HFFc6 (cell line): Measurements from ENCODE around the gene POC1A. TPM values are rescaled to one million over a fixed set of nuclear protein-coding genes. Genes with fewer than 3 reads are reported as not detected.

ENCODE experiments used
- DNase-seq: peaks from one replicate; pipeline ENCODE4 v3.0.0-alpha.2; 2018
- H3K27ac Mint-ChIP-seq: 2 replicates; pipeline ENCODE4 v1.8.0; 2020; ENCODE audit warnings: mild to moderate bottlenecking, mixed read lengths
- H3K27me3 Mint-ChIP-seq: 2 replicates; pipeline ENCODE4 v1.8.0; 2021; ENCODE audit warnings: mild to moderate bottlenecking, moderate library complexity, mixed read lengths; ENCODE audit not compliant: insufficient read depth
- H3K36me3 Mint-ChIP-seq: 2 replicates; pipeline ENCODE4 v1.8.0; 2021; ENCODE audit warnings: low read depth, mixed read lengths
- H3K4me1 Mint-ChIP-seq: 2 replicates; pipeline ENCODE4 v1.8.0; 2020; ENCODE audit warnings: low read depth, mixed read lengths
- H3K4me3 Mint-ChIP-seq: 2 replicates; pipeline ENCODE4 v1.8.0; 2020; ENCODE audit warnings: mild to moderate bottlenecking, moderate library complexity, mixed read lengths
- H3K9me3 Mint-ChIP-seq: 2 replicates; pipeline ENCODE4 v1.8.0; 2020; ENCODE audit warnings: mild to moderate bottlenecking, mixed read lengths
- total RNA-seq, 6 experiments: library from RNA; stranded (reverse); fragmentation: NEBNext Ultra II Directional; extraction: Animal tissue kit (Norgen Biotek cat#: 25700); gene quantifications; 2 replicates in 1 of 6; 3 replicates in 5 of 6; pipeline ENCODE4 v1.2.3, GENCODE V29; 2021
- TF ChIP-seq, protein P1 (sequence below): fragments of 200-600 bp; sonication (generic); IDR thresholded peaks from 2 replicates; pipeline ENCODE4 v1.5.0; 2021; ENCODE audit warnings: antibody characterized with exemption, mild to moderate bottlenecking

The POC1A gene
- total RNA-seq, 6 experiments from 2014 or later = 11.0 to 21.3 (median 20.5) TPM

GRCh38 chr3:52028572-52028971, 125.7 kb downstream of the POC1A start:
- H3K27ac Mint-ChIP-seq = no peak overlapping the region
- no peak overlapping the region for H3K4me3 Mint-ChIP-seq
- no peaks in the 10 kb centered on the region for H3K36me3 Mint-ChIP-seq
- DNase-seq = no peak
- H3K27me3 Mint-ChIP-seq = no peaks in the 10 kb centered on the region; the same call in 1 of the 2 replicates
- TF ChIP-seq, protein P1, sequence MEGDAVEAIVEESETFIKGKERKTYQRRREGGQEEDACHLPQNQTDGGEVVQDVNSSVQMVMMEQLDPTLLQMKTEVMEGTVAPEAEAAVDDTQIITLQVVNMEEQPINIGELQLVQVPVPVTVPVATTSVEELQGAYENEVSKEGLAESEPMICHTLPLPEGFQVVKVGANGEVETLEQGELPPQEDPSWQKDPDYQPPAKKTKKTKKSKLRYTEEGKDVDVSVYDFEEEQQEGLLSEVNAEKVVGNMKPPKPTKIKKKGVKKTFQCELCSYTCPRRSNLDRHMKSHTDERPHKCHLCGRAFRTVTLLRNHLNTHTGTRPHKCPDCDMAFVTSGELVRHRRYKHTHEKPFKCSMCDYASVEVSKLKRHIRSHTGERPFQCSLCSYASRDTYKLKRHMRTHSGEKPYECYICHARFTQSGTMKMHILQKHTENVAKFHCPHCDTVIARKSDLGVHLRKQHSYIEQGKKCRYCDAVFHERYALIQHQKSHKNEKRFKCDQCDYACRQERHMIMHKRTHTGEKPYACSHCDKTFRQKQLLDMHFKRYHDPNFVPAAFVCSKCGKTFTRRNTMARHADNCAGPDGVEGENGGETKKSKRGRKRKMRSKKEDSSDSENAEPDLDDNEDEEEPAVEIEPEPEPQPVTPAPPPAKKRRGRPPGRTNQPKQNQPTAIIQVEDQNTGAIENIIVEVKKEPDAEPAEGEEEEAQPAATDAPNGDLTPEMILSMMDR = no peak
- H3K4me1 Mint-ChIP-seq = peaks cover 6% of the 10 kb centered on the region; the same call in 1 of the 2 replicates
- peaks cover 20% of the 10 kb centered on the region for H3K9me3 Mint-ChIP-seq

DNA sequence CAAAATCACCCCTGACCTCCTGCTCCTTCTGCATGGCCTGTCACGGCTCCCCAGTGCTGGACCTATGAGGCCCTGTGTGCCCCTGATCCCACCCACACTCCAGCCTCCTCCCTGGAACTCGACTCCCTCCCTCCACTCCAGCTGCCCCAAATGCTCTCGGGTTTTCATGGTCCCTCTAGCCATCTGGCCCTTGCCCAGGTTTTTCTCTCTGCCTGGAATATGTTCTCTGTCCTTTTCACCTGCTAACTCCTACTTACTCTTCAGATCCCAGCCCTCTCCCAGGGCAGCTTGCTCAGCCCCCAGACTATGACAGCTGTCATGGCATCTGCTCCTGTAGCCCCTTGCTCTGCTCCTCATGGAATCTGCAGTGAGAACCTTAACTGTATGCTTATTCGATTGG, 128.2 kb downstream of the POC1A start:
- peaks cover 27% of the 10 kb centered on the region for H3K4me1 Mint-ChIP-seq
- DNase-seq = no peak
- H3K27me3 Mint-ChIP-seq = no peaks in the 10 kb centered on the region; the same call in 1 of the 2 replicates
- H3K27ac Mint-ChIP-seq = no peak overlapping the region
- peaks cover 9% of the 10 kb centered on the region; the same call in 1 of the 2 replicates for H3K9me3 Mint-ChIP-seq
- TF ChIP-seq, protein P1 = no peak
- H3K36me3 Mint-ChIP-seq = no peaks in the 10 kb centered on the region
- no peak overlapping the region for H3K4me3 Mint-ChIP-seq

DNA sequence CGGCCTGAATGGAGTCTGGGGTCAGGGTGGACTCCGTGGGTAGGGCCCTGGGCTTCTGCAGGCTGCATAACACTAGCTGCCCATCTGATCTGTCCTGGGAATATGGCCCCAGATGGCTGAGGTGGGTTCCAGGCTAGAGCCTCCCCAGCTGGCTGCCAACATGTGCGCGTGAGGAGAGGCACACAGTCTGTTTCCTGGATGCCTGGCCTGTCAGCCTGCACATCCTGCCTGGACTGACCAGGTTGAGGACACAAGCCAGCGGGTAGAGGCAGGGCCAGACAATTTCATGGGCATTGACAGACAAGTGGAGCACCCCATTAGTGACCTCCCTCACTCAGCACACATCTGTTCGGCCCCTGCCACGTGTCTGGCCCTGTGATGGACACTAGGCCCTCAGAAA, 128.8 kb downstream of the POC1A start:
- H3K4me1 Mint-ChIP-seq = peaks cover 27% of the 10 kb centered on the region
- H3K36me3 Mint-ChIP-seq = no peaks in the 10 kb centered on the region
- no peak overlapping the region for H3K27ac Mint-ChIP-seq
- H3K4me3 Mint-ChIP-seq = no peak overlapping the region
- no peak for DNase-seq
- H3K9me3 Mint-ChIP-seq = peaks cover 3% of the 10 kb centered on the region; the same call in 1 of the 2 replicates
- H3K27me3 Mint-ChIP-seq = no peaks in the 10 kb centered on the region; the same call in 1 of the 2 replicates
- TF ChIP-seq, protein P1 = no peak

Other genes with a start within 250 kb of the POC1A start
- gene RRP9, start 212.5 kb downstream of the POC1A start, total RNA-seq = 10 to 100 TPM; 30.0 to 36.6 (median 32.5) TPM
- 10 to 100 TPM; 13.7 to 20.1 (median 17.1) TPM for gene PARP3, start 212.1 kb downstream of the POC1A start, total RNA-seq
- gene GPR62, start 199.0 kb downstream of the POC1A start, total RNA-seq = under 1 TPM in 2 of 6 experiments, not detected in 4; 0.07 to 0.10 TPM
- gene PCBP4, start 187.0 kb downstream of the POC1A start, total RNA-seq = 100 to 1,000 TPM in 5 of 6 experiments, 10 to 100 TPM in 1; 98.6 to 128 (median 110) TPM
- 10 to 100 TPM; 29.6 to 39.3 (median 33.9) TPM for gene ABHD14B, start 180.4 kb downstream of the POC1A start, total RNA-seq
- 10 to 100 TPM; 10.5 to 13.2 (median 11.0) TPM for gene ABHD14A, start 179.4 kb downstream of the POC1A start, total RNA-seq
- 10 to 100 TPM; 40.0 to 49.2 (median 41.5) TPM for gene ACY1, start 170.9 kb downstream of the POC1A start, total RNA-seq
- gene RPL29, start 158.5 kb downstream of the POC1A start, total RNA-seq = 1,000 to 10,000 TPM; 1,011 to 1,270 (median 1,111) TPM
- gene DUSP7, start 97.9 kb downstream of the POC1A start, total RNA-seq = 10 to 100 TPM; 31.7 to 43.3 (median 37.4) TPM
- gene ALAS1, start 43.7 kb upstream of the POC1A start, total RNA-seq = 10 to 100 TPM; 31.5 to 39.1 (median 35.1) TPM
- gene TLR9, start 71.2 kb upstream of the POC1A start, total RNA-seq = not detected
- 10 to 100 TPM; 73.9 to 83.0 (median 80.7) TPM for gene TWF2, start 84.7 kb upstream of the POC1A start, total RNA-seq
- 10 to 100 TPM; 20.8 to 23.4 (median 20.9) TPM for gene PPM1M, start 91.3 kb upstream of the POC1A start, total RNA-seq
- gene WDR82, start 124.2 kb upstream of the POC1A start, total RNA-seq = 10 to 100 TPM; 55.2 to 62.0 (median 58.6) TPM
- gene GLYCTK, start 133.4 kb upstream of the POC1A start, total RNA-seq = 1 to 10 TPM; 7.0 to 9.9 (median 8.7) TPM
- gene DNAH1, start 161.9 kb upstream of the POC1A start, total RNA-seq = 1 to 10 TPM; 1.4 to 2.1 (median 1.8) TPM